HG03097 (cell line): ENCODE measurements around the gene CXCR5.
A peak's percentile ranks its signal among the peaks of the same experiment; 100 is the strongest.

Experiments
- ATAC-seq: cut with Tn5 transposase; IDR thresholded peaks from one replicate; pipeline ENCODE4 v1.9.1; 2021; ENCODE audit not compliant: unreplicated experiment, low FRiP score

The CXCR5 gene

GRCh38 chr11:118924591-118925585, 41.2 kb downstream of the CXCR5 start:
- no peak for ATAC-seq

DNA sequence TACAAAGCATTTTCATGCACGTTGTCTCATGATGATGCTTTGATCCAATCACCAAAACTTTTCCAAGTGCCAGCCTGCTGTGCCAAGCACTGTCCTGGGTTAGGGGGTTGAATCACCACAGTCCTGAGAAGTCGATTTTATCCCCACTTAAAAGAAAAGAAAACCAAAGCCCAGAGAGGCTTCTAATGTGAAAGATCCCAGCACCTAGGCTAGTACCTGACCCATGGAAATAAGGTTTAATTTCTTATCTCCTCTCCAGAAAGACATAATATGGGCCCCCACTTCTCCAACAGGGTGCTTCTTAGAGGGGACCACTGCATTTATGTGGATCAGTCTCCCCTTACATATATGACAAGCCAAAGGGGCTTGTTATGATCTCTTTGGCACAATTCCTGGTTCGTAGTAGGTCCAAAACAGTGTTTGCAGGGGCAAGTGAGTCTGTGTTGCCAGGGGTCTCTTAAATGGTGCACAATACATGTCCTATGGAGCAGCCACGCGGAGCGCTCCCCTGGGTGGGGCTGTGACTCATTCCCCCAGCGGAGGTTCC, 43.9 kb downstream of the CXCR5 start:
- ATAC-seq: no peak

GRCh38 chr11:118928101-118928869, 44.6 kb downstream of the CXCR5 start:
- peak; percentile 33 for ATAC-seq

DNA sequence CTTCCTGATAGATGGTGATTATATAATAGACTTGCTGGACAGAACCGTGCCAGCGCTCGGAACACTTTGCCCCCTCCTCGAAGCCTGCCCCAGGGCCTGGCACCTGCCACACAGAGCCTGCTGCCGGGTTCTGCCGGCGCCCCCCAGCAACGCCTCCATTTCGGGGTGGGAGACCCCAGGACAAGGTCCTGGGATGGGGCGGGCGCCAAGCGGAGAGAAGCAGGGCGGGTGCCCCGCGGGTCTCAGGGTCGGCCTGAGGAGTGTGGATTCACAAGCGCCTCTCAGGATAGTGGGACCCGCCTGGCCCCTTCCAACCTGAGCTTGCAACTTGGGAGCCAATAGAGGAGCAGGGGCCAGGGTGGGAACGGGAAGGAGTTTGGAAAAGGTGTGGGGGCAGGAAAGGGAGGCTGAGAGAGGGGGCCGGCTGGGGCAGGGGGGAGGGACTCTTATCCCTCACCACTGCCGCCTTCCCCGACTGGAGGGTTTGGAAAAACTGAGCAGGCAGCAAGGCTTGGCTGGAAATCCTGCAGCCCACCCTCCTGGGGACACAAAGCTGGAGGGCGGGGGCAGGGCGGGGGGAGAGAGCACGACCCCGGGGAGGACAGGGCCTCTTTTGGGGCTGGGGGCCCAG, 45.3 kb downstream of the CXCR5 start:
- ATAC-seq: no peak

- ATAC-seq: no peak
These were observed 45.9 kb downstream of the CXCR5 start for GRCh38 chr11:118929501-118930093.

DNA sequence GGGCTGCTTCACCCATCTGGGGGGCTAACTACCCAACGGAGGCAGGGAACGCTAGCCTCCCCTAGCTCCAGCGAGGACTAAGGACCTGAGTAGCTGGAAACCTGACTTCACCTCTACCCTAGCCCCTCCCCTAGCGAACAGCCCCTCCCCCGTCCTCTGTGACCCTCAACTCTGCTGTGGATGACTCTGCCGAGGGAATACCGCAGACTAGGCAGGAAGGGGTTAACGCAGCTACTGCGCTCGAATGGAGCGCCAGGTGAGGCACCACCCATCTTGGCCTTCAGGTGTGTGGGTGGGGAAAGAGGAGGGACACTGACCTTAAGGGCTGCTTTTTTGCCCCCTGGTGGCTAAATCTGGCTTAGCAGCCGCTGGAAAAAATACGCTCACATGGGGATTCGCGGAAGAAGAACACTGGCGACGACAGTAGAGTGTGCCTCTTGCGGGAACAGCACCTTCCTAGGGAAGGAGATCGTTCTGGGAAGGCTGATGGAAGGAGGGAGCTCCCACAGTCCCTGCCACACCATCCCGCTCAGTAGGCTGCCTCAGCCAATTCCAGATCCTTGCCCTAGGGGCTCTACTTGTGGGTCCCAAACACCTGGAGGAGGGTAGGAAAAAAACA, 46.5 kb downstream of the CXCR5 start:
- ATAC-seq: no peak

- ATAC-seq: no peak
These were observed 47.9 kb downstream of the CXCR5 start for GRCh38 chr11:118931571-118931970.

GRCh38 chr11:118933486-118933885, 49.8 kb downstream of the CXCR5 start:
- no peak for ATAC-seq

GRCh38 chr11:118935376-118935775, 51.7 kb downstream of the CXCR5 start:
- no peak for ATAC-seq

- no peak for ATAC-seq
These were observed 55.1 kb downstream of the CXCR5 start for GRCh38 chr11:118938491-118939403.

GRCh38 chr11:118939404-118939915, 55.8 kb downstream of the CXCR5 start:
- no peak for ATAC-seq

- no peak for ATAC-seq
These were observed 56.4 kb downstream of the CXCR5 start for GRCh38 chr11:118939953-118940598.

DNA sequence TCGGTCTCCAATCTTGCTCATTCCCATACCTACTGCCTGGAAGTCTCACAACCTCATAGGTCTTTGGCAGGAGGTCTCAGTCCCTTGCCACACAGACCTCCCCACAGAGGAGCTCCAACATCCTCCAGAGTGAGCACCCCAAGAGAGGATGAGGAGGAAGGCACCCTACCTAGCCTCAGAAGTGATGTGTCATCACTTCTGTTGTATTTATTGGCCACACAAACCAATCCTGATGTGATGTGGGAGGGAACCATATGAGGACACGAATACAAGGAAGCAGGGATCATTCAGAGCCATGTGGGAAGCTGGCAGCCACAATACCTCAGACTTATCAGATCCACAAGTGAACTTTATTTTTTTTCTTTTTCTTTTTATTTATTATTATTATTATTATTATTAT, 63.4 kb downstream of the CXCR5 start:
- ATAC-seq: no peak
